PC-3 (cell line): ENCODE measurements around the gene PPP2R1B. TPM values are rescaled to one million over a fixed set of nuclear protein-coding genes. Genes with fewer than 3 reads are reported as not detected.

ENCODE experiments used
- ATAC-seq: fragments of 200-7000 bp; cut with Tn5 transposase; 2 replicates; pipeline ENCODE4 v1.9.1; 2020; ENCODE audit warnings: mild to moderate bottlenecking, moderate library complexity
- BruUV-seq: library from RNA; stranded (reverse); fragments of 400-500 nt; replicated peaks from 2 replicates; lab custom pipeline; 2021; lab: Mats Ljungman, UMichigan
- CTCF ChIA-PET: fragments of 300-600 bp; sonication (Branson Sonifier 250); formaldehyde crosslinking; loops from one replicate; lab custom pipeline; 2022; ENCODE audit warnings: antibody characterized with exemption; lab: Charles Lee
- POLR2A ChIA-PET: fragments of 300-600 bp; sonication (Branson Sonifier 250); formaldehyde crosslinking; loops from one replicate; lab custom pipeline; 2022; ENCODE audit warnings: antibody characterized with exemption; ENCODE audit not compliant: unreplicated experiment; lab: Charles Lee
- DNase-seq: peaks from one replicate; pipeline ENCODE4 v3.0.0-alpha.2; 2015
- H2AFZ ChIP-seq: fragments of 300-600 bp; sonication (generic); 2 replicates; pipeline ENCODE4 v1.6.0; 2016; ENCODE audit warnings: antibody characterized with exemption, low read length
- H3F3A ChIP-seq: fragments of 300-600 bp; sonication (generic); one replicate; pipeline ENCODE4 v1.6.0; 2017; ENCODE audit warnings: antibody characterized with exemption, low read length, control low read depth, mild to moderate bottlenecking; ENCODE audit not compliant: unreplicated experiment
- H3K27ac ChIP-seq: fragments of 300-600 bp; sonication (generic); 2 replicates; pipeline ENCODE4 v1.5.1; 2016; ENCODE audit warnings: mild to moderate bottlenecking, low read length
- H3K27me3 ChIP-seq: fragments of 300-600 bp; sonication (generic); 2 replicates; pipeline ENCODE4 v1.6.1; 2016; ENCODE audit warnings: low read length, mixed read lengths
- H3K36me3 ChIP-seq: fragments of 300-600 bp; sonication (generic); 2 replicates; pipeline ENCODE4 v1.6.1; 2016; ENCODE audit warnings: low read depth, mixed run types, low read length, mixed read lengths
- H3K4me1 ChIP-seq: fragments of 300-600 bp; sonication (generic); 2 replicates; pipeline ENCODE4 v1.5.1; 2016; ENCODE audit warnings: low read length; ENCODE audit not compliant: insufficient read depth
- H3K4me2 ChIP-seq: fragments of 300-600 bp; sonication (generic); 2 replicates; pipeline ENCODE4 v1.6.0; 2016; ENCODE audit warnings: low read length
- H3K4me3 ChIP-seq: fragments of 300-600 bp; sonication (generic); 2 replicates; pipeline ENCODE4 v1.5.1; 2016; ENCODE audit warnings: mild to moderate bottlenecking, low read length, mixed read lengths
- H3K79me2 ChIP-seq: fragments of 300-600 bp; sonication (generic); 2 replicates; pipeline ENCODE4 v1.6.1; 2017; ENCODE audit warnings: low read length, mixed read lengths
- H3K9ac ChIP-seq: fragments of 300-600 bp; sonication (generic); 2 replicates; pipeline ENCODE4 v1.6.0; 2016; ENCODE audit warnings: mild to moderate bottlenecking, low read length
- H3K9me2 ChIP-seq: fragments of 300-600 bp; sonication (generic); replicated peaks from 2 replicates; pipeline ENCODE4 v1.6.1; 2016; ENCODE audit warnings: mixed run types, low read length, mixed read lengths
- H3K9me3 ChIP-seq: fragments of 300-600 bp; sonication (generic); 2 replicates; pipeline ENCODE4 v1.6.1; 2016; ENCODE audit warnings: low read length, mixed read lengths
- H4K20me1 ChIP-seq: fragments of 300-600 bp; sonication (generic); 2 replicates; pipeline ENCODE4 v1.6.1; 2016; ENCODE audit warnings: low read length, mixed read lengths
- CTCF ChIP-seq: fragments of 300-600 bp; sonication (generic); conservative IDR thresholded peaks from 2 replicates; pipeline ENCODE4 v1.5.1; 2017; ENCODE audit warnings: antibody characterized with exemption, low read depth, mild to moderate bottlenecking, low read length
- EZH2 ChIP-seq: fragments of 300-600 bp; sonication (generic); IDR thresholded peaks from one replicate; pipeline ENCODE4 v1.6.1; 2017; ENCODE audit warnings: antibody characterized with exemption, mild to moderate bottlenecking, low read length; ENCODE audit not compliant: unreplicated experiment
- EZH2phosphoT487 ChIP-seq: fragments of 300-600 bp; sonication (generic); IDR thresholded peaks from 2 replicates; pipeline ENCODE4 v1.6.1; 2018; ENCODE audit warnings: mild to moderate bottlenecking, antibody characterized with exemption, low read length, borderline replicate concordance
- intact Hi-C: fragments of 100-400 bp; cut with micrococcal nuclease; formaldehyde crosslinking; loops from 2 replicates; pipeline ENCODE4 v1.9.0; 2023
- total RNA-seq: library from RNA; depleted of rRNA; stranded (reverse); fragments of >200 nt; gene quantifications from 2 replicates; pipeline ENCODE4 v1.2.3, GENCODE V29; 2014

The PPP2R1B gene
- total RNA-seq, 1 experiment from 2014 or later, result 41.5 TPM

DNA sequence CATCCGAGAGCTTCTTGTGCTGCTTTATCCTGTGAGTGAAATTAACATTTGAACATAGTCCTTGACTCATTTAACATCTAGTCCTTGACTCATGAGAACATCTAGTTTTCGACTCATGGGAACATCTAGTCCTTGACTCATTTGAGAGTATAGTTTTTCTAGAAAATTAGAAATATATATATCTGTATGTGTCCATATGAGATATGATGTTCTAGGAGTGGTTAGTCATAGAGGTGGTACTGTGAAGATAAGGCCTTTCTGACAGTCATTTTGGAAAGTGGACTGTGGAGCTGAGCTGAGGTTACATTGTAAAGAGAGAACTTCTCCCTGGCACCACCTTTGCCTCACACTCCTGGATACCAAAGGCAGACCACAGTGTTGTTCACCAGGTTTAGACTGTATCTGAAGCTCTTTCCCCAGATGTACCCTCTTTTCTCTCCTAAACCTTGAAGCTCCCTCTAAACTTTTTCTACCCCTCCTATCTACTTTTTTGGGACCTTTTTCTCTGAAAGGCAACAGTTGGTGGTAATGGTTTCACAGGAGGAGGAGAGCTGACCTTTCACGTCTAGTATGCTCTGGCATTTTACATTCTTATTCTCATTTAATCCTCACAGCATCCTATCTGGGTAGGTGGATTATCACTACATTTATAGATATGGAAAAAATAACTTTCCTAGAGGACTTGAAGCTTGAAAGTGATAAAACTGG, 67.2 kb downstream of the PPP2R1B start:
- POLR2A ChIA-PET, result no interaction called here
- Histone ChIP-seq H3K36me3 (peaks cover under 1% of the 10 kb centered on the region; the same call in 1 of the 2 replicates), H3K27me3 (no peaks in the 10 kb centered on the region), H3F3A (no peaks in the 10 kb centered on the region), H2AFZ (no peak overlapping the region), H3K27ac (no peak overlapping the region), H3K9me3 (no peaks in the 10 kb centered on the region), H3K4me3 (no peak overlapping the region), H3K9me2 (no peaks in the 10 kb centered on the region), H3K79me2 (no peaks in the 10 kb centered on the region), H3K9ac (no peak overlapping the region), H3K4me2 (no peak overlapping the region), H3K4me1 (peaks cover 7% of the 10 kb centered on the region; the same call in 1 of the 2 replicates), H4K20me1 (no peaks in the 10 kb centered on the region)
- no TSS peak for BruUV-seq
- TF ChIP-seq EZH2phosphoT487 (no peak), CTCF (no peak), EZH2 (no peak)
- intact Hi-C loops, result no loop called here
- no peak for DNase-seq
- ATAC-seq, result no peak
- CTCF ChIA-PET, result interaction anchor here (0.6 kb wide), 1 partner anchor 22 kb away, joined by 14 read pairs; no protein-coding TSS in a partner anchor

DNA sequence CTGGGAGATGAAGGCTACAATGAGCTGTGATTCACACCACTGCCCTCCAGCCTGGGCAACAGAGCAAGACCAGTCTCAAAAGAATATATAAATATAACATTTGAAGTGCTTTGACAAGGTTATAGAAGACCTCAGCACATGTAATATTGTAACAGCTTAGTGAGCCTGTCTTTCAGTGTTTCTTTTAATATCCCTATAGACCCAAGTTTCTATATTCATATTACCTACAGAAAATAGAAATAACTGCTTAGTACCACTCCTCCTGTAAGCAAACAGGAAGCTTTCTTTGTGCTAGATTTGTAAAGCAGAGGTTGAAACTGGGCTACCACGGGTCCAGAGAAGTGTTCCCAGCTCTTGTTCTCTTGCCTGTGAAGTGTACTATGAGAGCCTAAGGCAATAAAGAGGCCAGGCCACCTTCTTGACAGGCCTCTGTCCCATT, 68.2 kb downstream of the PPP2R1B start:
- no peaks in the 10 kb centered on the region for H3K9me3 ChIP-seq
- H3K27me3 ChIP-seq, result no peaks in the 10 kb centered on the region
- no peak overlapping the region for H3K27ac ChIP-seq
- DNase-seq (no peak), ATAC-seq (no peak)
- no peak overlapping the region for H2AFZ ChIP-seq
- no peaks in the 10 kb centered on the region for H3K9me2 ChIP-seq
- ChIA-PET POLR2A (no interaction called here), CTCF (interaction anchor here (0.7 kb wide), 1 partner anchor 21 kb away, joined by 3 read pairs; no protein-coding TSS in a partner anchor)
- H3K4me1 ChIP-seq, result peaks cover 7% of the 10 kb centered on the region; the same call in 1 of the 2 replicates
- H3F3A ChIP-seq, result no peaks in the 10 kb centered on the region
- H3K4me2 ChIP-seq, result no peak overlapping the region
- H3K36me3 ChIP-seq, result no peaks in the 10 kb centered on the region; the same call in 1 of the 2 replicates
- H4K20me1 ChIP-seq, result no peaks in the 10 kb centered on the region
- H3K4me3 ChIP-seq, result no peak overlapping the region
- H3K9ac ChIP-seq, result no peak overlapping the region
- intact Hi-C loops, result no loop called here
- BruUV-seq, result no TSS peak
- TF ChIP-seq EZH2 (no peak), CTCF (no peak), EZH2phosphoT487 (no peak)
- no peaks in the 10 kb centered on the region for H3K79me2 ChIP-seq

- BruUV-seq, result no TSS peak
- Histone ChIP-seq H4K20me1 (no peaks in the 10 kb centered on the region), H3K36me3 (no peaks in the 10 kb centered on the region), H3K4me2 (no peak overlapping the region), H2AFZ (no peak overlapping the region), H3K4me1 (peaks cover 7% of the 10 kb centered on the region; the same call in 1 of the 2 replicates), H3K4me3 (no peak overlapping the region), H3K79me2 (no peaks in the 10 kb centered on the region), H3K9me3 (no peaks in the 10 kb centered on the region), H3K27ac (no peak overlapping the region), H3K9ac (no peak overlapping the region), H3K9me2 (no peaks in the 10 kb centered on the region), H3F3A (no peaks in the 10 kb centered on the region), H3K27me3 (no peaks in the 10 kb centered on the region)
- ATAC-seq (0 out of 2 replicates have a peak, but pooled peaks have one; percentile 13), DNase-seq (peak; percentile 56)
- ChIA-PET POLR2A (no interaction called here), CTCF (no interaction called here)
- intact Hi-C loops, result no loop called here
- TF ChIP-seq EZH2 (no peak), CTCF (no peak), EZH2phosphoT487 (no peak)
These were observed 69.6 kb downstream of the PPP2R1B start for GRCh38 chr11:111696556-111696955.
